HS-27A (cell line): Measurements from ENCODE around the gene HIP1.
"Not testable (repeated sequence)": the region's sequence is repeated elsewhere in the genome, so short reads cannot be mapped to it uniquely, and the experiment has no call there.

Experiments used
- DNase-seq: peaks from one replicate; pipeline ENCODE4 v3.0.0-alpha.2; 2012; ENCODE audit warnings: low read depth, missing footprints

HIP1 gene

DNA sequence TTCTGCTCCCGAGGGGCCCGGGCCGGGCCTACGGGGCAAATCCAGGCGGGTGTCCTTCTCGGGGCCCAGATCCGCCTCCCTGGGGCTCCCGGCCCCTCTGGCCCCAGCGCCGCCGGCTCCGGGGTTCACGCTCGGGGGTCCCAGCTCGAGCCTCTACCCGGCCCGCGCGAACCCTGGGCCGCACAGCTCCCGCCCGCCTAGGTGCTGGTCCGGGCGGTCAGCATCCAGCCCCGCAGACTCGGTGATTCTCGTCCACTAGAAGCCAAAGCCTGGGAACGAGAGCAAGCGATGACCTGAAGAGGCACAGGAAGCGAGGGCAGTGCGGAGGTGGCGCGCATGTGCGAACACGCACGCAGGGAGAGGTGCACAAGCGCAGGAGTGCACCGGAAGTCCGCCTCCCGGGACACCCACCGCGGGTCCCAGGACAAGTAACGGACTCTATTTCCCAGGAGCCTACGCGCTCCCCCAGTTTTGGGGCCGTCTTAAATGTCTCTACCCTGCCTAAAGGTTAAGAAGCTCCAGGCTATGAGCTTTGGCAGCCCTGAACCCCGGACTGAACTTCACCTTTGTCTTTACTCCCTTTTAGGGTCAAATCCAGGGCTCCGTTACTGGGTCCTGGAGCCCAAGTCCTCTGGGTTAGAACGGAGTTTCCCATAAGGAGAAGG is 252.6 kb downstream of the HIP1 start, which contains the start of gene POM121C:
TSS of gene POM121C (minus strand) at position 321 of the 665 bp plus-strand sequence. CDS start 44,803 bp downstream, outside the sequence.
- peak; percentile 57 for DNase-seq

DNA sequence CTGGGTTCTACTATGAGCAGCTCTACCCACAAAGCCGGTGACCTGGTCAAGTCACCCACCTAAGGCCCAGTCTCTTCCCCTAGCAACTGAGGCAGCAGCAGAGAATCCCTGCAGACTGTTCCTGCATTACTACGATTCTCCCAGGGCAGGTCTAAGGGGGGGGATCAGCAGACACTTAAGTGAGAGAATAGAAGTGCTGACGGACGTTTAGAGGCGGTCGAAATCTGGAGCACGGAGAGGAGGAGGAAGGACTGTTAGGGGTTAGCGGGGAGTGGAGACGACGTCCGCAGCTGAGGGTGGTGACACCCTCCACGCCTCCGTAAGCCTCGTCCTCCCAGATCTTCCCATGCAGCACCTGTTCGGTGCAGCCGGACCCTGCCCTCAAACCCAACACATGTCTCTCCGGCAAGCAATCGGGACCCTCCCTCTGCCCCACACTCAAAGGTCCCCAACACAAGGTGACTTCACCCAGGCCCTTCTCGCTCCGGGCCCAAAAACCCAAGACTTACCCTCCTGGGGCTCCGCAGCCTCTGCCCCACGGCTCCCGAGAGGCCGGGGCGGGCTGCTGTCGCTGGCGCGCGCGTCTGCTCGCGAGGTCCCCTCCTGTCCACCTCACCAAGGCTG is 253.3 kb downstream of the HIP1 start:
- DNase-seq = not testable (repeated sequence)
